Activated naive CD4-positive, alpha-beta T cell treated with anti-CD3 and anti-CD28 coated beads for 36 hours (primary cell): ENCODE data around the gene PRR5L. TPM values are rescaled to one million over a fixed set of nuclear protein-coding genes. Genes with fewer than 3 reads are reported as not detected.

Experiments
- CTCF ChIA-PET: fragments of 350-600 bp; sonication (Branson Sonifier 250); formaldehyde crosslinking; loops from one replicate; lab custom pipeline; 2021; ENCODE audit warnings: antibody characterized with exemption; lab: Charles Lee
- DNase-seq: peaks from one replicate; pipeline ENCODE4 v3.0.0-alpha.2; 2020
- H3K27ac Mint-ChIP-seq: one replicate; pipeline ENCODE4 v1.8.0; 2021; ENCODE audit warnings: mild to moderate bottlenecking, mixed read lengths
- H3K27me3 Mint-ChIP-seq: one replicate; pipeline ENCODE4 v1.8.0; 2021; ENCODE audit warnings: low read depth, mixed read lengths
- H3K36me3 Mint-ChIP-seq: one replicate; pipeline ENCODE4 v1.8.0; 2021; ENCODE audit warnings: low read depth, mixed read lengths
- H3K4me1 Mint-ChIP-seq: one replicate; pipeline ENCODE4 v1.8.0; 2021; ENCODE audit warnings: low read depth, mixed read lengths
- H3K4me3 Mint-ChIP-seq: one replicate; pipeline ENCODE4 v1.8.0; 2021; ENCODE audit warnings: mild to moderate bottlenecking, moderate library complexity, mixed read lengths
- H3K9me3 Mint-ChIP-seq: one replicate; pipeline ENCODE4 v1.8.0; 2021; ENCODE audit warnings: mixed read lengths
- intact Hi-C: fragments of 100-400 bp; cut with micrococcal nuclease; formaldehyde crosslinking; loops from one replicate; pipeline ENCODE4 v1.15.1; 2023
- total RNA-seq, 2 experiments: library from RNA; stranded (reverse); gene quantifications; one replicate each; pipeline ENCODE4 v1.2.3, GENCODE V29; 2021

PRR5L gene, protein sequence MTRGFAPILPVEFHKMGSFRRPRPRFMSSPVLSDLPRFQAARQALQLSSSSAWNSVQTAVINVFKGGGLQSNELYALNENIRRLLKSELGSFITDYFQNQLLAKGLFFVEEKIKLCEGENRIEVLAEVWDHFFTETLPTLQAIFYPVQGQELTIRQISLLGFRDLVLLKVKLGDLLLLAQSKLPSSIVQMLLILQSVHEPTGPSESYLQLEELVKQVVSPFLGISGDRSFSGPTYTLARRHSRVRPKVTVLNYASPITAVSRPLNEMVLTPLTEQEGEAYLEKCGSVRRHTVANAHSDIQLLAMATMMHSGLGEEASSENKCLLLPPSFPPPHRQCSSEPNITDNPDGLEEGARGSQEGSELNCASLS
- total RNA-seq, result 10 to 100 TPM; 11.2 to 13.1 TPM

DNA sequence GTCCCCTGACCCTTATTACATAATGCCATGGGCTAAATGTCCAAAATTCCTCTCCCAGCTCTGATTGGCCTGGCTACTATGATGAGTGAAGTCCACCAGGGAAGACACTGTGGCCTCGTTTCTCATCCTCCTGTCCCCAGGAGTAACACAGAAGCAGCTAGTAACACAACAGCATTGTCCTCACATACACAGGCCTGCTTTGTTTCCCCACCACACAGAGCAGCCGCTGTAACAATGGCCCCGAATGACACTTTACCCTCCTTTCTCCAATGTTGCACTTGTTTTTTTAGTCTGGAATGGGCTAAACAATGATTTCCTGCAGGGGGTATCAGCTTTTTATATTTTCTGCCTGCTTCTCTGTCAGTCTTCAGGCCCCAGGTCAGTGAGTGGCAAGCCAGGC lies at the start of gene PRR5L:
Gene PRR5L (plus strand): TSS at position 363 of the 400 bp plus-strand sequence. CDS start 104,834 bp downstream, outside the sequence.
- H3K36me3 Mint-ChIP-seq, result no peaks in the 10 kb centered on the region
- no peak within 1 kb of the TSS for H3K27ac Mint-ChIP-seq
- no peaks in the 10 kb centered on the region for H3K9me3 Mint-ChIP-seq
- H3K4me1 Mint-ChIP-seq, result peaks cover 3% of the 10 kb centered on the region
- DNase-seq, result no peak
- H3K27me3 Mint-ChIP-seq, result no peaks in the 10 kb centered on the region
- H3K4me3 Mint-ChIP-seq, result no peak within 1 kb of the TSS
- intact Hi-C loops, result no loop called here
- CTCF ChIA-PET, result interaction anchor here (0.6 to 3.3 kb wide), 5 partner anchors 9 to 215 kb away, joined by 3 to 12 read pairs (median 3); no protein-coding TSS in a partner anchor

DNA sequence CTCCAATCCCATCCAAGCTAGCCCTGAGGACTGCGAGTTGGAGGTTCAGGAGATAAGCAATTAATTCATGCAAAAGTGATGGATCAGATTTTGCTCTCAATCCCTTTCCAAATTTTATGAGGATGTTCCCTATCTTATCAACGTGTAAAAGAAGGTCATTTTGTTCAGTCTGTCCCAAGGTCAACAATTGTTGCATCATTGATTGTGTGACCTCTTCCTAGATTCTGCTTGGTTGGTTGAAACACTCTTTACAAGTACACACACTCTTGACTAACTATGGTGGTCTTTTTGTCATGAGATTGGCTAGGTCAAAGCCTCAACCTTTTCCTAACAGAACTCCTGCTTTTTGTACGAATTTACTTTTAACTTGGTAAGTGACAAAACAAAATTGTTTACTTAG lies 48.6 kb upstream of the PRR5L start:
- H3K9me3 Mint-ChIP-seq, result no peaks in the 10 kb centered on the region
- no peak overlapping the region for H3K4me3 Mint-ChIP-seq
- CTCF ChIA-PET, result no interaction called here
- no peak overlapping the region for H3K27ac Mint-ChIP-seq
- intact Hi-C loops, result no loop called here
- no peak for DNase-seq
- no peaks in the 10 kb centered on the region for H3K4me1 Mint-ChIP-seq
- H3K36me3 Mint-ChIP-seq, result no peaks in the 10 kb centered on the region
- H3K27me3 Mint-ChIP-seq, result peaks cover 29% of the 10 kb centered on the region

DNA sequence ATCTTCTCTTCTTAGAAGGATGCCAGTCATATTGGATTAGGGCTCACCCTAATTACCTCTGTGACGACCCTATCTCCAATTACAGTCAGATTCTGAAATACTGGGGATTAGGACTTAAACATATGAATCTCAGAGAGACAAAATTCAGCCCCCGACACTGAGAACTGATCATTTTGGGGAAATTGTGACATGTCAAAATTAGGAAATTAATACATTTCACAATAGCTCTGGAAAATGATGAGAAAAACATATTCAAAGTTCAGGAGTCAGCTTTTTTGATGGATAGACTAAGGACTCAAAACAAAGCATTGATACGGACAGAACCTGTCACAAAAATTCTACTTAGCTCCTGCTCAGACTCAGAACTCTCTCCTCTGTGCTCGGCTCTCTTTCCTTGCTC lies 47.7 kb upstream of the PRR5L start:
- Mint-ChIP-seq H3K4me1 (no peaks in the 10 kb centered on the region), H3K4me3 (no peak overlapping the region), H3K27me3 (peaks cover 29% of the 10 kb centered on the region), H3K9me3 (no peaks in the 10 kb centered on the region), H3K36me3 (no peaks in the 10 kb centered on the region), H3K27ac (no peak overlapping the region)
- CTCF ChIA-PET, result interaction anchor here (0.5 to 3.4 kb wide), 4 partner anchors 17 to 485 kb away, joined by 3 to 20 read pairs (median 3); no protein-coding TSS in a partner anchor
- DNase-seq, result no peak
- intact Hi-C loops, result no loop called here

DNA sequence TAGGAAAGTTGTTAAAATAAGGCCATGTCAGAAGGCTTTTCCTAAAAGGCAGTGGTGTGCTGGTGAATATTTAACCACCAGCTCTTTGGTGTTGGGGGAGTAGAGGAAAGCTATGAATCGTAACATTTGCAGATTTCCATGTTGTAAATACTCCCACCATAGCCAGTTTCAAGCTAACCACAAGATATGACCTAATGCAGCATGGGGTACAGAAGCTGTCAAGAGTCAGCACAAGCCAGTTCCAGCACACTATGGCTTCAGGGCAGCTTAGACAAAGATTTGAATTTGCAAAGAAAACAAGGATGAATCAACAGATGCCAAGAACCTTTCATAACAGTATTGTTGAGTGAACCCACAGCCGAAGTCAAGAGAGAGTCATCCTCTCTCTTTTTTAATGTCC lies 46.8 kb upstream of the PRR5L start:
- DNase-seq, result no peak
- CTCF ChIA-PET, result interaction anchor here (0.6 to 3.4 kb wide), 3 partner anchors 17 to 252 kb away, joined by 3 to 20 read pairs (median 3); no protein-coding TSS in a partner anchor
- Mint-ChIP-seq H3K27me3 (peaks cover 29% of the 10 kb centered on the region), H3K27ac (no peak overlapping the region), H3K4me1 (no peaks in the 10 kb centered on the region), H3K36me3 (no peaks in the 10 kb centered on the region), H3K4me3 (no peak overlapping the region), H3K9me3 (no peaks in the 10 kb centered on the region)
- intact Hi-C loops, result no loop called here

DNA sequence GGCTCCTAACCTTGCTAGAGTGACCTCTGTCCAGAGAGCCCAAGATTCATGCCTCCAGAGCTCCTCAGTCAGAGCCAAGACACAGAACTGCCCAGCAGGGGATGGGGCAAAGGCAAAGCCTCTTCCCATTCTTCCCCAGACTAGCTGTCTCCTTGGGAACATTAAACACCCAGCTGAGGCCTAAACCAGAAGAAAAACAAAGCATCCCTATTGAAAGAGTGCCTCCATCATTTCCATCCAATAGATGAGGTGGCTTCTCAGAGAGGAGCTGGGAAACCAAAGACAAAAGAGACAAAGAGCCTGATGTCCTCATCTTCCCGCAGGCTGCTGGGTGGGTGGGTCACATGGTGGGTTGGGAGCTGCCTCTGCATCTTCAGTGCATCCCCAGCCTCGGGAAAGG lies 44.3 kb upstream of the PRR5L start:
- no peaks in the 10 kb centered on the region for H3K36me3 Mint-ChIP-seq
- H3K4me1 Mint-ChIP-seq, result no peaks in the 10 kb centered on the region
- intact Hi-C loops, result no loop called here
- no peak for DNase-seq
- H3K27ac Mint-ChIP-seq, result no peak overlapping the region
- CTCF ChIA-PET, result interaction anchor here (0.9 to 1.5 kb wide), 2 partner anchors 14 to 636 kb away, joined by 4 to 6 read pairs; no protein-coding TSS in a partner anchor
- no peaks in the 10 kb centered on the region for H3K9me3 Mint-ChIP-seq
- no peak overlapping the region for H3K4me3 Mint-ChIP-seq
- peaks cover 22% of the 10 kb centered on the region for H3K27me3 Mint-ChIP-seq

DNA sequence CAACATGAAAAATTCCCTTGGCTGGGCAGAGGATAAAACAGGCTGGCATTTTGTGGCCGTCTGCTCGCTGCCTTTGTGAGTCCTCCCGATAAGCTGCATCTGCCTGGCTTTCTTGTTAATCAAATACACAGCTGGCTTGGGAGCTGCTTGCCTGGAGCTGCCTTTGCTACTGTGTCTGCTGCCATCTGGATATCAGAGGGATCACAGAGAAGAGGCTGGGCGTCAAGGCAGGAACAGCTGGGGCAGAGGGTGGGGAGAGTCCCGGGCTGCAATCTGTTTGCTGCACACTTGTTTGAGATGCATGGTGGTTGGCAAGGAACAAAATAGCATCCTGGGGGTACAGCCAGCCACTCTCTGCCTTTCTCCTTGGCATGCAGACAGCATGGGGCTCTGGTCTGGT lies 42.9 kb upstream of the PRR5L start:
- Mint-ChIP-seq H3K9me3 (no peaks in the 10 kb centered on the region), H3K4me1 (no peaks in the 10 kb centered on the region), H3K36me3 (no peaks in the 10 kb centered on the region), H3K27me3 (peaks cover 21% of the 10 kb centered on the region), H3K27ac (no peak overlapping the region), H3K4me3 (no peak overlapping the region)
- no peak for DNase-seq
- CTCF ChIA-PET, result interaction anchor here (1.1 to 1.5 kb wide), 2 partner anchors 13 to 19 kb away, joined by 3 to 6 read pairs; no protein-coding TSS in a partner anchor
- intact Hi-C loops, result no loop called here

DNA sequence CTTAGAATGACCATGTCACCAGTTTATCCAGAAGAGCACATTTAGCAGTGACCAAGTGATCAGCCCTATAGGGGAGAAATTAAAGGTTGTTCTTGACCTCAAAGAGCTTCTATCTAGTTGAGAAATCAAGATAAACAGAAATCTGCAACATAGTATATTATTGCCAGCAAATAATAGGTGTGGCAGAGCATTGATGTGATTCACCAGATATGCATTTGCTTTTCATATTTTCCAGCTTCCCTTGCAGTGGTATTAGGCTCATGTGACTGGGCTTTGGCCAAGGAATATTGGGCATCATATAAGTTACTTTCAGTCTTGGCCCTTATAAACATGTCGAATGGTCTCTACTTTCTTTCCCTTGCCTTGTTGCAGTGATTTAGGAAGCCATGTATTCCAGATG lies 41.4 kb upstream of the PRR5L start:
- Mint-ChIP-seq H3K9me3 (no peaks in the 10 kb centered on the region), H3K27ac (no peak overlapping the region), H3K4me1 (no peaks in the 10 kb centered on the region), H3K27me3 (peaks cover 21% of the 10 kb centered on the region), H3K36me3 (no peaks in the 10 kb centered on the region), H3K4me3 (no peak overlapping the region)
- DNase-seq, result no peak
- intact Hi-C loops, result no loop called here
- CTCF ChIA-PET, result interaction anchor here (0.7 kb wide), 1 partner anchor 213 kb away, joined by 3 read pairs; no protein-coding TSS in a partner anchor

DNA sequence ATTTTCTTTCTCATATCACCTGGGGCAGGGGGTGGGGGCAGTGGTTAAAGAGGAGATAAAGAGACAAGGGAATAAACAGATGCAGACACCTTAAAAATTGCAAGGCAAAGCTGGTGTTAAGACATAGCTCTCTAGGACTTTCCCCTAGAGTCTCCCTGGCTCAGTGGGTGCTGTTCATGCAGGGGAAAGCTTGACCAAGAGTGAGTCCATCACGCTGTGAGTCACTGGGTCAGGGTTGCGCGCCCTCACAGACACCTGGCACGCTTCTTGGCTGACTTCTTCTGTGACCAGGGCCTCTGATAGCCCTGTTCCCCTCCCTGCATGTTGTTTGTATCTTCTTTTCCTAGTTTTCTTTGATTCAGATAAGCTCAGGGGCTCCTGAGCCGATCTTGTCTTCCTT lies 38.7 kb upstream of the PRR5L start:
- CTCF ChIA-PET, result interaction anchor here (1.4 to 4.5 kb wide), 4 partner anchors 10 to 647 kb away, joined by 4 to 28 read pairs (median 12); no protein-coding TSS in a partner anchor
- intact Hi-C loops, result no loop called here
- no peak overlapping the region for H3K4me3 Mint-ChIP-seq
- no peaks in the 10 kb centered on the region for H3K4me1 Mint-ChIP-seq
- no peak for DNase-seq
- H3K27me3 Mint-ChIP-seq, result peaks cover 27% of the 10 kb centered on the region
- H3K27ac Mint-ChIP-seq, result no peak overlapping the region
- no peaks in the 10 kb centered on the region for H3K9me3 Mint-ChIP-seq
- H3K36me3 Mint-ChIP-seq, result no peaks in the 10 kb centered on the region

DNA sequence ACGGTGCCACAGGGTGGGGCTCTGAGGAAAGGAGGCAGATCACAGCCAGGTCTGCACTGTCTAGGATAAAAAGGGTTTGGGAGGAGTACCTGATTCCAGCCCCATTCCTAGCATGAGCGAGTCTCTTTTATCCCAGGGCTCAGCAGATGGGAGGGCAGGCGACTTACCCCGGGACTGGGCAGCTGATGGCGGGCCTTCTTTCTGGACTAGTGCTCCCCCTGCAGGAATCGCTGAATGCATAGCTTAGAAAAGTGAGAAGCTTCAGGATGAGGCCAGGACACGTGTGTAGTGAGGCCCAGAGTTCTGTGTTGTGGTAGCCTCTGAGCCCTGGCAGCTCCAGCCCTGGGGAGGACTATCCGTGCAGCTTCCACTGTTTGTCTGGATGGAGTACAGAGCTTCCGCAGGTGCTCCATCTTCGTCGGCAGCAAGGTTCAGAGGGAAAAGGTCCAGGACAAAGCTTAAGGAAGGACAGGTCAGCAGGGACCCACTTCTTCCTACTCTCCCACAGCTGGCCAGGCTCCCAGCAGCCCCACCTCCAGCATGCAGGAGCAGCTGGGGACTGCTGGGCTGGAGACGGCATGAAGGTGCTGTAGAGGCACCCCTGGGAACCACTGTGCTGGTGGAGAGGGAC lies 37.2 kb upstream of the PRR5L start:
- Mint-ChIP-seq H3K4me3 (no peak overlapping the region), H3K9me3 (no peaks in the 10 kb centered on the region), H3K36me3 (no peaks in the 10 kb centered on the region), H3K4me1 (no peaks in the 10 kb centered on the region), H3K27ac (no peak overlapping the region), H3K27me3 (peaks cover 27% of the 10 kb centered on the region)
- intact Hi-C loops, result loop anchor here (1.0 to 2.0 kb wide), 3 partner anchors 216 to 643 kb away; no protein-coding TSS in a partner anchor
- DNase-seq, result peak; percentile 51
- CTCF ChIA-PET, result interaction anchor here (0.9 to 4.5 kb wide), 6 partner anchors 8 to 644 kb away, joined by 3 to 28 read pairs (median 8); no protein-coding TSS in a partner anchor

DNA sequence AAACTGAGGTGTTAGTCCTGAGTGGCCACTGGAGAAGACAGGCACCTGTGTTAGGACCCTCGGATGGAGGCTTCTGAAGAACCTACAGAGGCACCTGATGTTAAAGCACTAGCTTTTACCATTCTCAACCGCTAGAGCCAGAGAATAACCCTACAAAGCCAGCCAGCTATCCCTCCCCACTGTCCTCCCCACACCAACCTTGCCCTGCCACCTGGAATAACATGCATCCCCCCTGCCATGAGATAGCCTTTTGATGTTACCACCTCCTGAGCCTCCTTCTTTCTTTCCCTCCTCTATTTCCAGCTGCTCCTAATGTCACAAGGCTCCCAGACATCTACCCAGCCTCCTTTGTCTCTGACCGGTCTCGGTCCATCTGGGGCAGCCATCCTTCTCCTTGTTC lies 35.0 kb upstream of the PRR5L start:
- CTCF ChIA-PET, result interaction anchor here (0.8 to 1.2 kb wide), 5 partner anchors 18 to 645 kb away, joined by 3 to 4 read pairs (median 4); no protein-coding TSS in a partner anchor
- Mint-ChIP-seq H3K4me3 (no peak overlapping the region), H3K27me3 (peaks cover 27% of the 10 kb centered on the region), H3K4me1 (no peaks in the 10 kb centered on the region), H3K36me3 (no peaks in the 10 kb centered on the region), H3K9me3 (no peaks in the 10 kb centered on the region), H3K27ac (no peak overlapping the region)
- DNase-seq, result no peak
- intact Hi-C loops, result loop anchor here (10.0 kb wide), 1 partner anchor 1266 kb away; no protein-coding TSS in a partner anchor

DNA sequence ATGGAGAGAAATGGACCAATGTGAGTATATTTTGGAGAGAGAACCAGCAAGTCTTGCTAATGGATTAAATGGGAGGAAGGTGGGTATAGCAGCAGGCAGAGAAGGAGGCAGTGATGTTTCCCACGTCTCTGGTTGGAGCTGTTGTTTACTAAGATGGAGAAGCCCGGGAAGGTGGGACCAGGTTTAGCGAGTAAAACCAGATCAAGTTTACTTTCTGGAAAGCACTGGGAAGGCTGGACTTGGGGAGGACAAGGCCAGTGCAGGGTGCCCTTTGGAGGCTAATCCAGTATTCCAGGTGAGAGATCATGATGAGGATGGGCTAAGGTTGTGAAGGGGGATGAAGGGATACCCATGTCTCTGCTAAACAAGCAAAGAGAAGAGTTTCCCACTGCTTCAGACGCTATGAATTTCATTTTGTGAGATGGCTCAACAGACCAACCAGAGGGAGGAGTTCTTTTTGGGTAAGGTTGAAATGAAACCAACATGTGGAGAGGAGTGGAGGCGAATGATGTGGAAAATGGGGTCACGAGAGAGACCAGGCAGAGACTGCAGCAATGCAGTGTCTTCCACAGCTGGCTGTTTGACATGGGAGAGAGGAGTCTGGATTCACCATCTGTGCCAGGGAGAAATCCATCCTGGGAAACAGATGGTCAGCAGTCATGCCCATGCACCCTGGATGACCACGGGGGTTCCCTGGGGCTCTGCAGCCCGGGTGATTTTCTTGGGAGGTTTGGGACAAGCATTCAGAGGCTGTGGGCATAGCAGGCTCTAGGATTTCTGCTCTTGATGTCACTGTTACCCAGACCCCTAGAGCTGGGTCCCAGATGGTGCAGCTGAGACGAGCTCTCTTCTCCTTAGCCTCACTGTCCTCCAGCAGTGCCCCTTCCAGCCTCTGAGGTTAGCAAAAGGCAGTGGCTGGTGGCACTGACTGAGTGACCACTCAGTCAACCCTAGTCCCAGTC lies 31.8 kb upstream of the PRR5L start:
- Mint-ChIP-seq H3K36me3 (no peaks in the 10 kb centered on the region), H3K27me3 (peaks cover 11% of the 10 kb centered on the region), H3K4me1 (no peaks in the 10 kb centered on the region), H3K4me3 (no peak overlapping the region), H3K9me3 (no peaks in the 10 kb centered on the region), H3K27ac (no peak overlapping the region)
- DNase-seq, result no peak
- CTCF ChIA-PET, result interaction anchor here (0.6 to 4.6 kb wide), 6 partner anchors 15 to 649 kb away, joined by 3 to 37 read pairs (median 4); no protein-coding TSS in a partner anchor
- intact Hi-C loops, result loop anchor here (10.0 kb wide), 1 partner anchor 1269 kb away; no protein-coding TSS in a partner anchor
